ENCODE measurements around the gene VIT.
A peak's percentile ranks its signal among the peaks of the same experiment; 100 is the strongest.

VIT gene

GRCh38 chr2:36800381-36800780 is 103.9 kb downstream of the VIT start:
- Histone ChIP-seq H3K9me3 (ENCODE audit: control insufficient read depth in 2 of 2, low read length in 2 of 2) (no peaks in the 10 kb centered on the region), H3K36me3 (ENCODE audit: control insufficient read depth in 2 of 2, insufficient read depth in 2 of 2, low read length in 2 of 2) (no peaks in the 10 kb centered on the region), H3K9ac (ENCODE audit: low read depth in 1 of 2, low read length in 2 of 2) (no peak overlapping the region), H3K4me3 (ENCODE audit: low read length in 2 of 2) (no peak overlapping the region), H3K27ac (ENCODE audit: low read depth in 2 of 2, low read length in 2 of 2) (no peak overlapping the region), H3K4me1 (ENCODE audit: control insufficient read depth in 2 of 2, insufficient read depth in 2 of 2, low read length in 2 of 2) (no peaks in the 10 kb centered on the region), H3K27me3 (ENCODE audit: control insufficient read depth in 2 of 2, insufficient read depth in 2 of 2, low read length in 2 of 2) (no peaks in the 10 kb centered on the region)

- Histone ChIP-seq H3K4me1 (ENCODE audit: control insufficient read depth in 2 of 2, insufficient read depth in 2 of 2, low read length in 2 of 2) (peaks cover 0 to 5% of the 10 kb centered on the region in 2 donors), H3K9me3 (ENCODE audit: control insufficient read depth in 2 of 2, low read length in 2 of 2) (no peaks in the 10 kb centered on the region), H3K4me3 (ENCODE audit: low read length in 2 of 2) (no peak overlapping the region), H3K27me3 (ENCODE audit: control insufficient read depth in 2 of 2, insufficient read depth in 2 of 2, low read length in 2 of 2) (no peaks in the 10 kb centered on the region), H3K27ac (ENCODE audit: low read depth in 2 of 2, low read length in 2 of 2) (no peak overlapping the region), H3K9ac (ENCODE audit: low read depth in 1 of 2, low read length in 2 of 2) (no peak overlapping the region), H3K36me3 (ENCODE audit: control insufficient read depth in 2 of 2, insufficient read depth in 2 of 2, low read length in 2 of 2) (no peaks in the 10 kb centered on the region)
These were observed 104.6 kb downstream of the VIT start for GRCh38 chr2:36801088-36801487.

- Histone ChIP-seq H3K27ac (ENCODE audit: low read depth in 2 of 2, low read length in 2 of 2) (no peak overlapping the region), H3K4me1 (ENCODE audit: control insufficient read depth in 2 of 2, insufficient read depth in 2 of 2, low read length in 2 of 2) (peaks cover 3 to 17% of the 10 kb centered on the region in 2 donors), H3K4me3 (ENCODE audit: low read length in 2 of 2) (no peak overlapping the region), H3K36me3 (ENCODE audit: control insufficient read depth in 2 of 2, insufficient read depth in 2 of 2, low read length in 2 of 2) (no peaks in the 10 kb centered on the region), H3K27me3 (ENCODE audit: control insufficient read depth in 2 of 2, insufficient read depth in 2 of 2, low read length in 2 of 2) (no peaks in the 10 kb centered on the region), H3K9me3 (ENCODE audit: control insufficient read depth in 2 of 2, low read length in 2 of 2) (no peaks in the 10 kb centered on the region), H3K9ac (ENCODE audit: low read depth in 1 of 2, low read length in 2 of 2) (no peak overlapping the region)
These were observed 106.4 kb downstream of the VIT start for GRCh38 chr2:36802952-36803351.

- Histone ChIP-seq H3K4me3 (ENCODE audit: low read length in 2 of 2) (peak overlapping the region in 1 of 2 donors; percentile 20), H3K27ac (ENCODE audit: low read depth in 2 of 2, low read length in 2 of 2) (no peak overlapping the region), H3K9ac (ENCODE audit: low read depth in 1 of 2, low read length in 2 of 2) (no peak overlapping the region), H3K9me3 (ENCODE audit: control insufficient read depth in 2 of 2, low read length in 2 of 2) (no peaks in the 10 kb centered on the region), H3K27me3 (ENCODE audit: control insufficient read depth in 2 of 2, insufficient read depth in 2 of 2, low read length in 2 of 2) (no peaks in the 10 kb centered on the region), H3K4me1 (ENCODE audit: control insufficient read depth in 2 of 2, insufficient read depth in 2 of 2, low read length in 2 of 2) (peaks cover 6 to 21% of the 10 kb centered on the region in 2 donors), H3K36me3 (ENCODE audit: control insufficient read depth in 2 of 2, insufficient read depth in 2 of 2, low read length in 2 of 2) (no peaks in the 10 kb centered on the region)
These were observed 109.2 kb downstream of the VIT start for GRCh38 chr2:36805635-36806224.

- no peaks in the 10 kb centered on the region for H3K9me3 ChIP-seq (ENCODE audit: control insufficient read depth in 2 of 2, low read length in 2 of 2)
- peak overlapping the region; percentile 71 to 91 for H3K27ac ChIP-seq (ENCODE audit: low read depth in 2 of 2, low read length in 2 of 2)
- H3K4me1 ChIP-seq (ENCODE audit: control insufficient read depth in 2 of 2, insufficient read depth in 2 of 2, low read length in 2 of 2), result peaks cover 6 to 21% of the 10 kb centered on the region in 2 donors
- H3K9ac ChIP-seq (ENCODE audit: low read depth in 1 of 2, low read length in 2 of 2), result peak overlapping the region; percentile 44 to 59
- H3K36me3 ChIP-seq (ENCODE audit: control insufficient read depth in 2 of 2, insufficient read depth in 2 of 2, low read length in 2 of 2), result no peaks in the 10 kb centered on the region
- H3K27me3 ChIP-seq (ENCODE audit: control insufficient read depth in 2 of 2, insufficient read depth in 2 of 2, low read length in 2 of 2), result no peaks in the 10 kb centered on the region
- peak overlapping the region; percentile 31 to 54 for H3K4me3 ChIP-seq (ENCODE audit: low read length in 2 of 2)
These were observed 110.8 kb downstream of the VIT start for GRCh38 chr2:36807223-36807886.

GRCh38 chr2:36808386-36809068 is 112.0 kb downstream of the VIT start:
- Histone ChIP-seq H3K4me1 (ENCODE audit: control insufficient read depth in 2 of 2, insufficient read depth in 2 of 2, low read length in 2 of 2) (peaks cover 6 to 21% of the 10 kb centered on the region in 2 donors), H3K9me3 (ENCODE audit: control insufficient read depth in 2 of 2, low read length in 2 of 2) (no peaks in the 10 kb centered on the region), H3K4me3 (ENCODE audit: low read length in 2 of 2) (no peak overlapping the region), H3K9ac (ENCODE audit: low read depth in 1 of 2, low read length in 2 of 2) (no peak overlapping the region), H3K27ac (ENCODE audit: low read depth in 2 of 2, low read length in 2 of 2) (peak overlapping the region; percentile 71 to 91), H3K27me3 (ENCODE audit: control insufficient read depth in 2 of 2, insufficient read depth in 2 of 2, low read length in 2 of 2) (no peaks in the 10 kb centered on the region), H3K36me3 (ENCODE audit: control insufficient read depth in 2 of 2, insufficient read depth in 2 of 2, low read length in 2 of 2) (no peaks in the 10 kb centered on the region)

- Histone ChIP-seq H3K27me3 (ENCODE audit: control insufficient read depth in 2 of 2, insufficient read depth in 2 of 2, low read length in 2 of 2) (no peaks in the 10 kb centered on the region), H3K4me3 (ENCODE audit: low read length in 2 of 2) (no peak overlapping the region), H3K27ac (ENCODE audit: low read depth in 2 of 2, low read length in 2 of 2) (no peak overlapping the region), H3K36me3 (ENCODE audit: control insufficient read depth in 2 of 2, insufficient read depth in 2 of 2, low read length in 2 of 2) (no peaks in the 10 kb centered on the region), H3K9me3 (ENCODE audit: control insufficient read depth in 2 of 2, low read length in 2 of 2) (no peaks in the 10 kb centered on the region), H3K9ac (ENCODE audit: low read depth in 1 of 2, low read length in 2 of 2) (no peak overlapping the region), H3K4me1 (ENCODE audit: control insufficient read depth in 2 of 2, insufficient read depth in 2 of 2, low read length in 2 of 2) (peaks cover 6 to 21% of the 10 kb centered on the region in 2 donors)
These were observed 112.5 kb downstream of the VIT start for GRCh38 chr2:36809069-36809445.

GRCh38 chr2:36811071-36811470 is 114.6 kb downstream of the VIT start:
- Histone ChIP-seq H3K4me3 (ENCODE audit: low read length in 2 of 2) (no peak overlapping the region), H3K27ac (ENCODE audit: low read depth in 2 of 2, low read length in 2 of 2) (no peak overlapping the region), H3K36me3 (ENCODE audit: control insufficient read depth in 2 of 2, insufficient read depth in 2 of 2, low read length in 2 of 2) (no peaks in the 10 kb centered on the region), H3K9me3 (ENCODE audit: control insufficient read depth in 2 of 2, low read length in 2 of 2) (no peaks in the 10 kb centered on the region), H3K27me3 (ENCODE audit: control insufficient read depth in 2 of 2, insufficient read depth in 2 of 2, low read length in 2 of 2) (no peaks in the 10 kb centered on the region), H3K4me1 (ENCODE audit: control insufficient read depth in 2 of 2, insufficient read depth in 2 of 2, low read length in 2 of 2) (peaks cover 6 to 16% of the 10 kb centered on the region in 2 donors), H3K9ac (ENCODE audit: low read depth in 1 of 2, low read length in 2 of 2) (no peak overlapping the region)

- H3K27ac ChIP-seq (ENCODE audit: low read depth in 2 of 2, low read length in 2 of 2), result no peak overlapping the region
- no peaks in the 10 kb centered on the region for H3K36me3 ChIP-seq (ENCODE audit: control insufficient read depth in 2 of 2, insufficient read depth in 2 of 2, low read length in 2 of 2)
- H3K4me1 ChIP-seq (ENCODE audit: control insufficient read depth in 2 of 2, insufficient read depth in 2 of 2, low read length in 2 of 2), result peaks cover 6 to 12% of the 10 kb centered on the region in 2 donors
- no peak overlapping the region for H3K9ac ChIP-seq (ENCODE audit: low read depth in 1 of 2, low read length in 2 of 2)
- H3K27me3 ChIP-seq (ENCODE audit: control insufficient read depth in 2 of 2, insufficient read depth in 2 of 2, low read length in 2 of 2), result no peaks in the 10 kb centered on the region
- H3K4me3 ChIP-seq (ENCODE audit: low read length in 2 of 2), result no peak overlapping the region
- H3K9me3 ChIP-seq (ENCODE audit: control insufficient read depth in 2 of 2, low read length in 2 of 2), result no peaks in the 10 kb centered on the region
These were observed 115.7 kb downstream of the VIT start for GRCh38 chr2:36812196-36812595.

GRCh38 chr2:36818542-36818941 is 122.0 kb downstream of the VIT start:
- Histone ChIP-seq H3K9ac (ENCODE audit: low read depth in 1 of 2, low read length in 2 of 2) (no peak overlapping the region), H3K27ac (ENCODE audit: low read depth in 2 of 2, low read length in 2 of 2) (no peak overlapping the region), H3K4me1 (ENCODE audit: control insufficient read depth in 2 of 2, insufficient read depth in 2 of 2, low read length in 2 of 2) (peaks cover 28 to 43% of the 10 kb centered on the region in 2 donors), H3K9me3 (ENCODE audit: control insufficient read depth in 2 of 2, low read length in 2 of 2) (no peaks in the 10 kb centered on the region), H3K27me3 (ENCODE audit: control insufficient read depth in 2 of 2, insufficient read depth in 2 of 2, low read length in 2 of 2) (no peaks in the 10 kb centered on the region), H3K4me3 (ENCODE audit: low read length in 2 of 2) (no peak overlapping the region), H3K36me3 (ENCODE audit: control insufficient read depth in 2 of 2, insufficient read depth in 2 of 2, low read length in 2 of 2) (no peaks in the 10 kb centered on the region)
